Mammary epithelial cell (primary cell): ENCODE measurements around the gene GNB4.

Source experiments
- CTCF ChIP-seq, 2 donors: IDR thresholded peaks in 1 of 2; conservative IDR thresholded peaks in 1 of 2; 2 replicates each; pipeline ENCODE4 v1.5.1; 2011 to 2012; ENCODE audit warnings: inconsistent platforms in 2 of 2, low read length in 2 of 2, mild to moderate bottlenecking in 2 of 2, control low read depth in 1 of 2, low read depth in 1 of 2; ENCODE audit not compliant: insufficient read depth in 1 of 2; ENCODE audit errors: extremely low read depth in 1 of 2
- EZH2 ChIP-seq: IDR thresholded peaks from 2 replicates; pipeline ENCODE4 v1.6.1; 2012; ENCODE audit warnings: low read length, inconsistent platforms, borderline replicate concordance

- no peak for TF ChIP-seq CTCF (conservative IDR thresholded peaks at IDR 0.05 in 1 of 2, IDR thresholded peaks at IDR 0.05 in 1 of 2; ENCODE audit: extremely low read depth in 1 of 2, insufficient read depth in 1 of 2, low read depth in 1 of 2, low read length in 2 of 2)
- TF ChIP-seq EZH2, result no peak
These were observed 48.3 kb downstream of the GNB4 start for GRCh38 chr3:179402963-179403362.
